Pancreas (tissue), 10 donors: ENCODE measurements around the gene IL1RAP. TPM values are rescaled to one million over a fixed set of nuclear protein-coding genes. Genes with fewer than 3 reads are reported as not detected.

ENCODE experiments used
- ATAC-seq, 4 donors: fragments of 200-7000 bp; cut with Tn5 transposase; one replicate each; pipeline versions ENCODE4 v1.8.0 to v1.9.1; 2020; ENCODE audit warnings: mild to moderate bottlenecking in 4 of 4, moderate library complexity in 4 of 4
- DNase-seq, 6 donors: peaks; one replicate each; pipeline ENCODE4 v3.0.0-alpha.2; 2020
- FAIRE-seq: peaks from 2 replicates; lab custom pipeline; 2012; peaks lifted over from hg19 to GRCh38; lab: Jason Lieb, UNC
- H3K27ac ChIP-seq, 4 donors: fragments of 200-600 bp; sonication (generic); 1 replicate in 3 of 4; 2 replicates in 1 of 4; pipeline versions ENCODE4 v1.5.0 to v1.8.0; 2020
- H3K27me3 ChIP-seq, 4 donors: fragments of 200-600 bp; one replicate each; pipeline ENCODE4 v1.8.0; 2021
- H3K36me3 ChIP-seq, 3 donors: fragments of 200-600 bp; sonication (generic) in 1 of 3; one replicate each; pipeline versions ENCODE4 v1.5.0 to v1.8.0; 2020 to 2021
- H3K4me1 ChIP-seq, 3 donors: fragments of 200-600 bp; one replicate each; pipeline ENCODE4 v1.8.0; 2021
- H3K4me3 ChIP-seq, 4 donors: fragments of 200-600 bp; sonication (generic) in 2 of 4; one replicate each; pipeline versions ENCODE4 v1.5.0 to v1.8.0; 2020 to 2021
- H3K9me3 ChIP-seq, 4 donors: fragments of 200-600 bp; one replicate each; pipeline ENCODE4 v1.8.0; 2021
- WGBS, 2 donors: extraction: QIAGEN DNeasy Blood & Tissue Kit; methylation state at CpG; one replicate each; pipeline ENCODE4 v1.1.7; 2013; 5-methylcytosine and 5-hydroxymethylcytosine counted together
- intact Hi-C, 3 donors: fragments of 100-400 bp; cut with DNase I; formaldehyde crosslinking; loops; one replicate each; pipeline versions ENCODE4 v1.11.1 to v1.14.2; 2022
- polyA plus RNA-seq, 2 donors: library from polyadenylated mRNA; stranded (reverse); fragments of 200-250 nt; gene quantifications; one replicate each; pipeline ENCODE4 v1.2.3, GENCODE V29; 2013
- total RNA-seq, 6 donors: library from RNA; stranded (reverse); fragmentation: NEBNext Ultra II Directional in 4 of 6; extraction: Animal tissue kit (Norgen Biotek cat#: 25700) in 4 of 6; gene quantifications; one replicate each; pipeline versions ENCODE4 v1.2.1 to v1.2.4, GENCODE V29; 2021 to 2023
- TF ChIP-seq, protein P1 (sequence below), 4 donors: fragments of 200-600 bp; sonication (generic) in 3 of 4; IDR thresholded peaks; one replicate each; pipeline versions ENCODE4 v1.5.0 to v1.8.0; 2021; ENCODE audit warnings: antibody characterized with exemption in 4 of 4
- donor health status: healthy with polysubstance abuse.
- donor health status: DM: no; HTN: no; CAD: no; lungs with moderate emphysema.
- donor health status: DM: no; HTN: no; CAD: no.
- donor health status: control.
- donor health status: control.
- donor health status: Bipolar disorder and iron deficiency.
- donor health status: DM: yes; HTN: yes; CAD: no.
- donor health status: DM: no; HTN: no; CAD: no.
- donor health status: DM: no; HTN: no; CAD: no.
- donor health status: DM: yes; HTN: yes; CAD: no.

IL1RAP gene
- total and polyA plus RNA-seq, 8 donors = 0.49 to 9.3 (median 3.4) TPM

- FAIRE-seq (no peak), DNase-seq (no peak), ATAC-seq (peak in 2 of 4 donors; percentile 33 to 46)
- 89 to 95% methylated on average over 7 of the region's 7 CpGs for WGBS, 2 donors
- TF ChIP-seq, protein P1, sequence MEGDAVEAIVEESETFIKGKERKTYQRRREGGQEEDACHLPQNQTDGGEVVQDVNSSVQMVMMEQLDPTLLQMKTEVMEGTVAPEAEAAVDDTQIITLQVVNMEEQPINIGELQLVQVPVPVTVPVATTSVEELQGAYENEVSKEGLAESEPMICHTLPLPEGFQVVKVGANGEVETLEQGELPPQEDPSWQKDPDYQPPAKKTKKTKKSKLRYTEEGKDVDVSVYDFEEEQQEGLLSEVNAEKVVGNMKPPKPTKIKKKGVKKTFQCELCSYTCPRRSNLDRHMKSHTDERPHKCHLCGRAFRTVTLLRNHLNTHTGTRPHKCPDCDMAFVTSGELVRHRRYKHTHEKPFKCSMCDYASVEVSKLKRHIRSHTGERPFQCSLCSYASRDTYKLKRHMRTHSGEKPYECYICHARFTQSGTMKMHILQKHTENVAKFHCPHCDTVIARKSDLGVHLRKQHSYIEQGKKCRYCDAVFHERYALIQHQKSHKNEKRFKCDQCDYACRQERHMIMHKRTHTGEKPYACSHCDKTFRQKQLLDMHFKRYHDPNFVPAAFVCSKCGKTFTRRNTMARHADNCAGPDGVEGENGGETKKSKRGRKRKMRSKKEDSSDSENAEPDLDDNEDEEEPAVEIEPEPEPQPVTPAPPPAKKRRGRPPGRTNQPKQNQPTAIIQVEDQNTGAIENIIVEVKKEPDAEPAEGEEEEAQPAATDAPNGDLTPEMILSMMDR (IDR thresholded peaks at IDR 0.05) = no peak
- H3K4me1 ChIP-seq = no peaks in the 10 kb centered on the region
- no peak overlapping the region for H3K27ac ChIP-seq
- no peak overlapping the region for H3K4me3 ChIP-seq
- no peaks in the 10 kb centered on the region for H3K9me3 ChIP-seq
- intact Hi-C loops = no loop called here
- H3K36me3 ChIP-seq = no peaks in the 10 kb centered on the region
- no peaks in the 10 kb centered on the region for H3K27me3 ChIP-seq
Observed at GRCh38 chr3:190575437-190576185, 61.7 kb downstream of the IL1RAP start.

GRCh38 chr3:190577225-190577624 lies 63.3 kb downstream of the IL1RAP start:
- WGBS, 2 donors = 97 to 98% methylated on average over 4 of the region's 4 CpGs
- DNase-seq = no peak
- TF ChIP-seq, protein P1 (IDR thresholded peaks at IDR 0.05) = no peak
- H3K36me3 ChIP-seq = no peaks in the 10 kb centered on the region
- H3K4me1 ChIP-seq = no peaks in the 10 kb centered on the region
- H3K9me3 ChIP-seq = no peaks in the 10 kb centered on the region
- no peak for ATAC-seq
- intact Hi-C loops = no loop called here
- H3K27me3 ChIP-seq = no peaks in the 10 kb centered on the region
- no peak for FAIRE-seq
- no peak overlapping the region for H3K4me3 ChIP-seq
- no peak overlapping the region for H3K27ac ChIP-seq

GRCh38 chr3:190579514-190580137 lies 65.7 kb downstream of the IL1RAP start:
- DNase-seq (no peak), FAIRE-seq (no peak), ATAC-seq (no peak)
- H3K4me3 ChIP-seq = no peak overlapping the region
- TF ChIP-seq, protein P1 (IDR thresholded peaks at IDR 0.05) = no peak
- H3K4me1 ChIP-seq = no peaks in the 10 kb centered on the region
- no peaks in the 10 kb centered on the region for H3K27me3 ChIP-seq
- H3K27ac ChIP-seq = no peak overlapping the region
- no peaks in the 10 kb centered on the region for H3K9me3 ChIP-seq
- intact Hi-C loops = no loop called here
- no peaks in the 10 kb centered on the region for H3K36me3 ChIP-seq
- 66 to 72% methylated on average over 3 of the region's 3 CpGs for WGBS, 2 donors

GRCh38 chr3:190580417-190580816 lies 66.5 kb downstream of the IL1RAP start:
- TF ChIP-seq, protein P1 (IDR thresholded peaks at IDR 0.05) = no peak
- H3K27ac ChIP-seq = no peak overlapping the region
- intact Hi-C loops = no loop called here
- no peaks in the 10 kb centered on the region for H3K4me1 ChIP-seq
- H3K27me3 ChIP-seq = no peaks in the 10 kb centered on the region
- H3K36me3 ChIP-seq = no peaks in the 10 kb centered on the region
- FAIRE-seq = no peak
- no peaks in the 10 kb centered on the region for H3K9me3 ChIP-seq
- ATAC-seq = no peak
- DNase-seq = no peak
- 92 to 93% methylated on average over 2 of the region's 2 CpGs for WGBS, 2 donors
- no peak overlapping the region for H3K4me3 ChIP-seq

- no peaks in the 10 kb centered on the region for H3K9me3 ChIP-seq
- no peak overlapping the region for H3K4me3 ChIP-seq
- WGBS, 2 donors = 62 to 63% methylated on average over 5 of the region's 5 CpGs
- FAIRE-seq (no peak), ATAC-seq (peak in 2 of 4 donors; percentile 12 to 29), DNase-seq (no peak)
- no peaks in the 10 kb centered on the region for H3K4me1 ChIP-seq
- no peak overlapping the region for H3K27ac ChIP-seq
- intact Hi-C loops = no loop called here
- no peaks in the 10 kb centered on the region for H3K27me3 ChIP-seq
- H3K36me3 ChIP-seq = no peaks in the 10 kb centered on the region
- TF ChIP-seq, protein P1 (IDR thresholded peaks at IDR 0.05) = no peak
Observed at GRCh38 chr3:190581041-190581541, 67.2 kb downstream of the IL1RAP start.
